Right lobe of liver (tissue), 4 donors: ENCODE data around the gene SNF8.

ENCODE experiments used
- POLR2A ChIP-seq: fragments of 450-650 bp; IDR thresholded peaks from one replicate; pipeline ENCODE4 v1.6.1; 2017; ENCODE audit warnings: antibody characterized with exemption, mild to moderate bottlenecking
- TF ChIP-seq, protein P1 (sequence below), 4 donors: fragments of 200-600 bp in 3 of 4; fragments of 450-650 bp in 1 of 4; IDR thresholded peaks; one replicate each; pipeline versions ENCODE4 v1.5.1 to v1.8.0; 2016 to 2022; ENCODE audit warnings: antibody characterized with exemption in 4 of 4, mild to moderate bottlenecking in 2 of 4
- donor health status: DM: no; HTN: no; CAD: no.
- donor health status: DM: no; HTN: no; CAD: no.
- donor health status: DM: no; HTN: yes; CAD: no.

DNA sequence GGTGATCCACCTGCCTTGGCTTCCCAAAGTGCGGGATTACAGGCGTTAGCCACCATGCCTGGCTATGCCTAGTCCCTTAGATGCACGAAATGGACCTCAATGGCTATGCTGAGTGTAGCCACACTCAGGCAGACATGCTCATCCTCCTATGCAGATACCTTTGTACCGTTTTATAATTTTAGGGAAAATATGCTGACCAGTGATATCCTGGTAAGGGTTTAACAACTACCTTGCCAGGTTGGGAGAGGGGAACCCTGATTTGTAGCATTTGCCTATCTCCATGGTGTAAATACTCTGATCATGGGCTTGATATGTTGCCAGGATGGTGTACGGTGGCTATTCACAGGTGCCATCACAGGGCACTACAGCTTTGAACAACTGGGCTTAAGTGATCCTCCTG, 6.9 kb upstream of the SNF8 start:
- TF ChIP-seq, protein P1, sequence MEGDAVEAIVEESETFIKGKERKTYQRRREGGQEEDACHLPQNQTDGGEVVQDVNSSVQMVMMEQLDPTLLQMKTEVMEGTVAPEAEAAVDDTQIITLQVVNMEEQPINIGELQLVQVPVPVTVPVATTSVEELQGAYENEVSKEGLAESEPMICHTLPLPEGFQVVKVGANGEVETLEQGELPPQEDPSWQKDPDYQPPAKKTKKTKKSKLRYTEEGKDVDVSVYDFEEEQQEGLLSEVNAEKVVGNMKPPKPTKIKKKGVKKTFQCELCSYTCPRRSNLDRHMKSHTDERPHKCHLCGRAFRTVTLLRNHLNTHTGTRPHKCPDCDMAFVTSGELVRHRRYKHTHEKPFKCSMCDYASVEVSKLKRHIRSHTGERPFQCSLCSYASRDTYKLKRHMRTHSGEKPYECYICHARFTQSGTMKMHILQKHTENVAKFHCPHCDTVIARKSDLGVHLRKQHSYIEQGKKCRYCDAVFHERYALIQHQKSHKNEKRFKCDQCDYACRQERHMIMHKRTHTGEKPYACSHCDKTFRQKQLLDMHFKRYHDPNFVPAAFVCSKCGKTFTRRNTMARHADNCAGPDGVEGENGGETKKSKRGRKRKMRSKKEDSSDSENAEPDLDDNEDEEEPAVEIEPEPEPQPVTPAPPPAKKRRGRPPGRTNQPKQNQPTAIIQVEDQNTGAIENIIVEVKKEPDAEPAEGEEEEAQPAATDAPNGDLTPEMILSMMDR (IDR thresholded peaks at IDR 0.05): no peak
- no peak for TF ChIP-seq POLR2A
